H9 (cell line): ENCODE data around the gene CD300E. TPM values are rescaled to one million over a fixed set of nuclear protein-coding genes. Genes with fewer than 3 reads are reported as not detected.

Experiments used
- DNase-seq: peaks from one replicate; pipeline ENCODE4 v3.0.0-alpha.2; 2017
- H2AFZ ChIP-seq: one replicate; pipeline ENCODE4 v1.6.1; 2013; ENCODE audit warnings: mild to moderate bottlenecking, low read length, control low read depth, moderate library complexity
- H2AK5ac ChIP-seq: 2 replicates; pipeline ENCODE4 v1.6.1; 2013; ENCODE audit warnings: low read length, control low read depth, mixed read lengths; ENCODE audit not compliant: insufficient read length
- H2BK120ac ChIP-seq: one replicate; pipeline ENCODE4 v1.6.1; 2013; ENCODE audit warnings: low read depth, mild to moderate bottlenecking, low read length, control low read depth, inconsistent platforms; ENCODE audit not compliant: poor library complexity, severe bottlenecking
- H2BK12ac ChIP-seq: 2 replicates; pipeline ENCODE4 v1.6.1; 2013; ENCODE audit warnings: low read length, control low read depth, mixed read lengths, low read depth; ENCODE audit not compliant: insufficient read length
- H2BK15ac ChIP-seq: 2 replicates; pipeline ENCODE4 v1.6.1; 2013; ENCODE audit warnings: low read depth, low read length, control low read depth
- H2BK20ac ChIP-seq: one replicate; pipeline ENCODE4 v1.6.1; 2013; ENCODE audit warnings: low read depth, mild to moderate bottlenecking, low read length, control low read depth, inconsistent platforms; ENCODE audit not compliant: poor library complexity, severe bottlenecking
- H2BK5ac ChIP-seq: 2 replicates; pipeline ENCODE4 v1.6.1; 2013; ENCODE audit warnings: low read length, control low read depth, mixed read lengths; ENCODE audit not compliant: insufficient read length
- H3K14ac ChIP-seq: 2 replicates; pipeline ENCODE4 v1.6.1; 2013; ENCODE audit warnings: low read length, control low read depth; ENCODE audit not compliant: insufficient read depth
- H3K18ac ChIP-seq: 2 replicates; pipeline ENCODE4 v1.6.1; 2013; ENCODE audit warnings: low read depth, mild to moderate bottlenecking, mixed read lengths, low read length, control low read depth; ENCODE audit not compliant: insufficient read length
- H3K23ac ChIP-seq: 2 replicates; pipeline ENCODE4 v1.6.1; 2013; ENCODE audit warnings: low read length, control low read depth, mixed read lengths, low read depth; ENCODE audit not compliant: insufficient read length
- H3K23me2 ChIP-seq: 2 replicates; pipeline ENCODE4 v1.6.1; 2013; ENCODE audit warnings: low read depth, mild to moderate bottlenecking, mixed read lengths, low read length, control low read depth; ENCODE audit not compliant: insufficient read length, poor library complexity, severe bottlenecking
- H3K27ac ChIP-seq: 2 replicates; pipeline ENCODE4 v1.5.1; 2013; ENCODE audit warnings: low read length, control low read depth, mixed read lengths, low read depth; ENCODE audit not compliant: insufficient read length
- H3K27me3 ChIP-seq: 2 replicates; pipeline ENCODE4 v1.6.1; 2013; ENCODE audit warnings: low read length, control low read depth, inconsistent platforms; ENCODE audit not compliant: insufficient read depth
- H3K4ac ChIP-seq: 2 replicates; pipeline ENCODE4 v1.6.1; 2013; ENCODE audit warnings: low read depth, mild to moderate bottlenecking, control low read depth, inconsistent platforms, low read length, moderate library complexity
- H3K4me1 ChIP-seq: 2 replicates; pipeline ENCODE4 v1.6.1; 2013; ENCODE audit warnings: low read length, control low read depth, inconsistent platforms; ENCODE audit not compliant: insufficient read depth
- H3K4me2 ChIP-seq: 2 replicates; pipeline ENCODE4 v1.6.1; 2013; ENCODE audit warnings: low read length, control low read depth, mixed read lengths; ENCODE audit not compliant: insufficient read length, insufficient read depth
- H3K56ac ChIP-seq: 2 replicates; pipeline ENCODE4 v1.6.1; 2013; ENCODE audit warnings: low read depth, mild to moderate bottlenecking, mixed read lengths, low read length, control low read depth; ENCODE audit not compliant: insufficient read length
- H3K79me1 ChIP-seq: 2 replicates; pipeline ENCODE4 v1.6.1; 2013; ENCODE audit warnings: low read depth, mild to moderate bottlenecking, moderate library complexity, low read length, control low read depth, inconsistent platforms; ENCODE audit not compliant: insufficient read depth, poor library complexity, severe bottlenecking
- H3K79me2 ChIP-seq: 2 replicates; pipeline ENCODE4 v1.6.1; 2013; ENCODE audit warnings: low read length, control low read depth, inconsistent platforms; ENCODE audit not compliant: insufficient read depth
- H3K9ac ChIP-seq: 2 replicates; pipeline ENCODE4 v1.6.1; 2013; ENCODE audit warnings: low read length, control low read depth, mixed read lengths; ENCODE audit not compliant: insufficient read length; ENCODE audit errors: extremely low read depth
- H3K9me3 ChIP-seq: one replicate; pipeline ENCODE4 v1.6.1; 2013; ENCODE audit warnings: low read depth, low read length, inconsistent platforms; ENCODE audit not compliant: control insufficient read depth
- H3T11ph ChIP-seq: one replicate; pipeline ENCODE4 v1.6.1; 2013; ENCODE audit warnings: mild to moderate bottlenecking, low read length, control low read depth, inconsistent platforms
- H4K20me1 ChIP-seq: one replicate; pipeline ENCODE4 v1.6.1; 2013; ENCODE audit not compliant: control insufficient read depth, insufficient read length, insufficient read depth
- H4K5ac ChIP-seq: 2 replicates; pipeline ENCODE4 v1.6.1; 2013; ENCODE audit warnings: low read depth, mild to moderate bottlenecking, mixed read lengths, low read length, control low read depth; ENCODE audit not compliant: insufficient read length
- H4K8ac ChIP-seq: replicated peaks from 2 replicates; pipeline ENCODE4 v1.6.1; 2013; ENCODE audit warnings: low read length, control low read depth, mixed read lengths, low read depth; ENCODE audit not compliant: insufficient read length
- H4K91ac ChIP-seq: 2 replicates; pipeline ENCODE4 v1.6.1; 2013; ENCODE audit warnings: low read depth, mild to moderate bottlenecking, moderate library complexity, mixed read lengths, low read length, control low read depth; ENCODE audit not compliant: insufficient read length
- H3K27ac Mint-ChIP-seq, 3 experiments: 2 replicates in 2 of 3; 3 replicates in 1 of 3; pipeline ENCODE4 v1.8.0; 2020 to 2021; ENCODE audit warnings: mixed read lengths in 3 of 3, mild to moderate bottlenecking in 1 of 3, moderate library complexity in 1 of 3
- H3K27me3 Mint-ChIP-seq: 2 replicates; pipeline ENCODE4 v1.8.0; 2021; ENCODE audit warnings: low read depth, mild to moderate bottlenecking, moderate library complexity, mixed read lengths
- H3K36me3 Mint-ChIP-seq, 3 experiments: 2 replicates in 2 of 3; 3 replicates in 1 of 3; pipeline ENCODE4 v1.8.0; 2020 to 2021; ENCODE audit warnings: low read depth in 3 of 3, mixed read lengths in 3 of 3; ENCODE audit not compliant: insufficient read depth in 1 of 3
- H3K4me1 Mint-ChIP-seq, 2 experiments: 2 replicates each; pipeline ENCODE4 v1.8.0; 2020; ENCODE audit warnings: mixed read lengths in 2 of 2
- H3K4me3 Mint-ChIP-seq, 2 experiments: 2 replicates in 1 of 2; 3 replicates in 1 of 2; pipeline ENCODE4 v1.8.0; 2020 to 2021; ENCODE audit warnings: mild to moderate bottlenecking in 2 of 2, mixed read lengths in 2 of 2, moderate library complexity in 1 of 2
- H3K9me3 Mint-ChIP-seq, 2 experiments: 2 replicates in 1 of 2; 3 replicates in 1 of 2; pipeline ENCODE4 v1.8.0; 2020; ENCODE audit warnings: mild to moderate bottlenecking in 2 of 2, mixed read lengths in 2 of 2, moderate library complexity in 1 of 2
- WGBS: extraction: QIAGEN DNeasy Blood & Tissue Kit; methylation state at CpG from one replicate; pipeline ENCODE4 v1.1.7; 2013; ENCODE audit warnings: missing lambda C conversion rate, low lambda C conversion rate, mixed read lengths; ENCODE audit not compliant: insufficient read length; ENCODE audit errors: extremely low coverage; 5-methylcytosine and 5-hydroxymethylcytosine counted together
- total RNA-seq: library from RNA; stranded (reverse); gene quantifications from 2 replicates; pipeline ENCODE4 v1.2.1, GENCODE V29; 2021
- TF ChIP-seq, protein P1 (sequence below): fragments of 200-600 bp; sonication (generic); conservative IDR thresholded peaks from 3 replicates; pipeline ENCODE4 v1.8.0; 2021; ENCODE audit warnings: antibody characterized with exemption, mild to moderate bottlenecking

Gene CD300E
- total RNA-seq, 1 experiment from 2014 or later: not detected

DNA sequence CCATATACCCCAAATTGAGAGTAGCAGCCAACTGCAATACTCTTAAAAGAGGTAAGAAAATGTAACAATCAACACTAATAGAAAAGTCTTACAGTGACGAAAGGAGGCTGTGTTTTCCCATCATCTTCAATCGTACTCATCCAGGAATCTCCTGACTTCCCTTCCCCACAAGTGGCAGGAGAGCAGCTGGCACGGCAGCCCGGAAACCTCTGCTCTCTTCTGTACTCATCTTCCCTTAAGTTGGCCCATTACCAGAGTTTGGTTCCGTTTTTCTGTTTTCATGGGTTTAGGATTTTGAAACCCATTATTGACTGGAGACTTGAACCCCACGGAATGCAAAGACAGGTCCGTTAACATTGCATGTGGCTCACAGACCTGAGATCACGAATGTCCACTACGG is 44.6 kb downstream of the CD300E start:
- Histone ChIP-seq H2BK120ac (no peak overlapping the region), H2BK12ac (no peak overlapping the region), H3K4ac (no peak overlapping the region), H4K20me1 (no peaks in the 10 kb centered on the region), H2AK5ac (no peak overlapping the region), H2AFZ (no peak overlapping the region), H3K79me1 (no peaks in the 10 kb centered on the region), H3K56ac (no peak overlapping the region), H4K91ac (no peak overlapping the region), H3K9ac (no peak overlapping the region), H3K27me3 (no peaks in the 10 kb centered on the region), H2BK15ac (no peak overlapping the region), H3K23ac (no peak overlapping the region), H2BK5ac (no peak overlapping the region), H3K27ac (no peak overlapping the region), H3T11ph (no peak overlapping the region), H2BK20ac (no peak overlapping the region), H3K79me2 (no peaks in the 10 kb centered on the region), H3K14ac (no peak overlapping the region), H4K5ac (no peak overlapping the region), H3K4me2 (no peak overlapping the region), H3K9me3 (no peaks in the 10 kb centered on the region), H3K4me1 (peaks cover 4% of the 10 kb centered on the region; the same call in 1 of the 2 replicates), H4K8ac (no peak overlapping the region), H3K23me2 (no peaks in the 10 kb centered on the region), H3K18ac (no peak overlapping the region)
- WGBS: no CpG with 5 or more reads among the region's 9 CpGs
- Mint-ChIP-seq H3K4me1 (peaks cover 6 to 7% of the 10 kb centered on the region in 2 experiments), H3K27ac (no peak overlapping the region; a peak in 1 of 7 replicates), H3K9me3 (peaks cover 0 to 3% of the 10 kb centered on the region in 2 experiments; a peak in 2 of 5 replicates), H3K36me3 (no peaks in the 10 kb centered on the region), H3K27me3 (peaks cover 31% of the 10 kb centered on the region), H3K4me3 (no peak overlapping the region)
- no peak for DNase-seq
- TF ChIP-seq, protein P1, sequence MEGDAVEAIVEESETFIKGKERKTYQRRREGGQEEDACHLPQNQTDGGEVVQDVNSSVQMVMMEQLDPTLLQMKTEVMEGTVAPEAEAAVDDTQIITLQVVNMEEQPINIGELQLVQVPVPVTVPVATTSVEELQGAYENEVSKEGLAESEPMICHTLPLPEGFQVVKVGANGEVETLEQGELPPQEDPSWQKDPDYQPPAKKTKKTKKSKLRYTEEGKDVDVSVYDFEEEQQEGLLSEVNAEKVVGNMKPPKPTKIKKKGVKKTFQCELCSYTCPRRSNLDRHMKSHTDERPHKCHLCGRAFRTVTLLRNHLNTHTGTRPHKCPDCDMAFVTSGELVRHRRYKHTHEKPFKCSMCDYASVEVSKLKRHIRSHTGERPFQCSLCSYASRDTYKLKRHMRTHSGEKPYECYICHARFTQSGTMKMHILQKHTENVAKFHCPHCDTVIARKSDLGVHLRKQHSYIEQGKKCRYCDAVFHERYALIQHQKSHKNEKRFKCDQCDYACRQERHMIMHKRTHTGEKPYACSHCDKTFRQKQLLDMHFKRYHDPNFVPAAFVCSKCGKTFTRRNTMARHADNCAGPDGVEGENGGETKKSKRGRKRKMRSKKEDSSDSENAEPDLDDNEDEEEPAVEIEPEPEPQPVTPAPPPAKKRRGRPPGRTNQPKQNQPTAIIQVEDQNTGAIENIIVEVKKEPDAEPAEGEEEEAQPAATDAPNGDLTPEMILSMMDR: no peak
